ENCODE results near the gene ZDHHC4. TPM values are rescaled to one million over a fixed set of nuclear protein-coding genes. Genes with fewer than 3 reads are reported as not detected.
"Not testable (repeated sequence)": the region's sequence is repeated elsewhere in the genome, so short reads cannot be mapped to it uniquely, and the experiment has no call there.

ZDHHC4 gene
- polyA plus RNA-seq, 1 donor: 65.4 TPM

DNA sequence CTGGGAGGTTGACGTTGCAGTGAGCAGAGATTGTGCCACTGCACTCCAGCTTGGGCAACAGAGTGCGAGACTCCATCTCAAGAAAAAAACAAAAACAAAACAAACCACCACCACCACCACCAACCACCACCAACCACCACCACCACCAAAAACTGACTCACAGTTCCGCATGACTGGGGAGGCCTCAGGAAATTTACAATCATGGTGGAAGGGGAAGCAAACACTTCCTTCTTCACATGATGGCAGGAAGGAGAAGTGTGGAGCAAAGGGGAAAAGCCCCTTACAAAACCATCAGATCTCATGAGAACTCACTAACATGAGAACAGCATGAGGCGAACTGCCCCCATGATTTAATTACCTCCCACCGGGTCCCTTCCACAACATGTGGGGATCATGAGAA is 57.7 kb downstream of the ZDHHC4 start:
- H3K9me3 ChIP-seq (ENCODE audit: control insufficient read depth, low read depth, low read length); H3K4me3 ChIP-seq (ENCODE audit: low read length); H3K27me3 ChIP-seq (ENCODE audit: control insufficient read depth, insufficient read depth, low read length); H3K4me1 ChIP-seq (ENCODE audit: control insufficient read depth, insufficient read depth, low read length); H3K27ac ChIP-seq (ENCODE audit: low read length); DNase-seq; H3K36me3 ChIP-seq (ENCODE audit: control insufficient read depth, insufficient read depth, low read length): not testable (repeated sequence)
- WGBS (ENCODE audit: insufficient coverage, low lambda C conversion rate): no CpG with 5 or more reads among the region's 5 CpGs

DNA sequence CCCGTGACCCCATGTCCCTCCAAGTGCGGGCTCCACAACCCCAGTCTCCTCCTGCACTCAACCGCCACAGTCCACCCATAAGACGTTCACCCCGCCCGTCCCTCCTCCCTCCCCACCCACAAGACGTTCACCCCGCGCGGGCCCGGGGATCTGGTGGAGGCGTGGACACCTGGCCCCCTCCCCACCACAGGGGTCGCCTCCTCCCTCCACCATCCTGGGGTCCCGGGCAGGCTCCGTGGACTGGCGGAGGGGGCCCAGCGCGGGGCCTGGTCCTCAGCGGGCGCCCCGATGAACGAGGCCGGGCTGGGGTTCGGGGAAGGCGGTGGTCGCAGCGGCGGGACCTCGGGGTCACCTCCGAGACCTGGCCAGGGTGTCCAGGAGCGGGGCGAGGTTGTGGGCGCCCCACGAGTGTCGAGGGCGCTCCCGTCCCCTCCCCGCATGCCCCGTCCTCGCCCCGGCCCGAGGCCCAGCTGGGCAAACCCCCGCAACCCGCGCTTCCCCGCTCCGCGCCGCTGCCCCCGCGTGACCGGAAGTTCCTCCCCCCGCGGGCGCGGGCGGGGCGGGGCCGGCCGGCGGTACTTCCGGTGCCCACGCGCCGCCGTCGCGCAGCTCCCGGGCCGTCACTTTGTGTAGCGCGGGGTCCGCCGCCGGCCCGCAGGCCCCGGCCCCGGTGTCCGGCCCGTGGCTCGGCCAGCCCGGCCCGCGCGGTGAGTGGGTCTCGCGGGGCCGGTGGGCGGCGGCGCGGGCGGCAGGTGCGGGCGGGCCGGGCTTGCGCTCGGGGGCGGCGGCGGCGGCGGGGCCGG is 59.7 kb downstream of the ZDHHC4 start, which contains the start of gene ZNF316:
Gene ZNF316, plus strand, starts transcription at position 578 of the 803 bp plus-strand sequence. CDS start 5,092 bp downstream, outside the sequence.
- H3K27me3 ChIP-seq (ENCODE audit: control insufficient read depth, insufficient read depth, low read length): no peaks in the 10 kb centered on the region
- peaks cover 19% of the 10 kb centered on the region for H3K36me3 ChIP-seq (ENCODE audit: control insufficient read depth, insufficient read depth, low read length)
- no peak within 1 kb of the TSS for H3K27ac ChIP-seq (ENCODE audit: low read length)
- no CpG with 5 or more reads among the region's 104 CpGs for WGBS (ENCODE audit: insufficient coverage, low lambda C conversion rate)
- DNase-seq: peak in 1 of 2 donors; percentile 49
- H3K4me1 ChIP-seq (ENCODE audit: control insufficient read depth, insufficient read depth, low read length): peaks cover 4% of the 10 kb centered on the region
- H3K9me3 ChIP-seq (ENCODE audit: control insufficient read depth, low read depth, low read length): no peaks in the 10 kb centered on the region
- peak within 1 kb of the TSS; percentile 73 for H3K4me3 ChIP-seq (ENCODE audit: low read length)

DNA sequence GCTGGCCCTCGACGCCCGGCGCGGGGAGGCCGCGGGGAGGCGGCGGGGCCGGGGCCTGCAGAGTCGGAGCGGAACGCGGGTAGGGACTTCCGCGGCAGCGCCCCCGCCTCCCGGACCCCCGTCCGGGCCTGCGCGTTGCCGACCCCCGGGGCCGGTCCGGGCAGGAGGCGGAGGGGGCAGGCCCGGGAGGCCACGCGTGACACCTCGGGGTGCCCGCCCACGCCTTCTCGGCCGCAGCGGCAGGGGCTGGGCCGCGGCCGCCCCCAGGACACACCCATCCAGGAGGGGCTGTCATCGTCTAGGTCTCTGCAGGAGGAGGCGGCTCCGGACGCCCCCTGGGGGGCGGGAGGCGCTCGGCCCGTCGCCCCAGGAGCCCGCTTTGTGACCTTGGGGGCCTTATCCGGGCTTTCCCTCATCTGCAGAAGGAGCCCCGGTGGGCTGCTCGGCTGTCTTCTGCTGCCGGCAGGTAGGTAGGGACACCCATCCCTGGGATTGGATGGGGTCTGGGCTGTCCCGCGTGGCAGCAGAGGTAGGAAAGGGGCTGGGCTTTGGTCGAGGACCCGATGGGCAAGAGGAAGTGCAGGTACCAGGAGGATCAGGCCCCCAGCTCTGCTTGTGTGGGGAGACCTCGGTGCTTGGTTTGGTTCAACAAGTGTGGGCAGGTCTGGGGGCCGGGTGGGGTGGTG is 60.4 kb downstream of the ZDHHC4 start:
- Histone ChIP-seq H3K36me3 (ENCODE audit: control insufficient read depth, insufficient read depth, low read length) (peaks cover 26% of the 10 kb centered on the region), H3K4me3 (ENCODE audit: low read length) (peak overlapping the region; percentile 60), H3K27ac (ENCODE audit: low read length) (no peak overlapping the region), H3K4me1 (ENCODE audit: control insufficient read depth, insufficient read depth, low read length) (peaks cover 4% of the 10 kb centered on the region), H3K9me3 (ENCODE audit: control insufficient read depth, low read depth, low read length) (no peaks in the 10 kb centered on the region), H3K27me3 (ENCODE audit: control insufficient read depth, insufficient read depth, low read length) (no peaks in the 10 kb centered on the region)
- peak in 1 of 2 donors; percentile 39 for DNase-seq
- WGBS (ENCODE audit: insufficient coverage, low lambda C conversion rate): no CpG with 5 or more reads among the region's 60 CpGs

Other genes with a start within 250 kb of the ZDHHC4 start
- gene FAM220A, start 228.5 kb upstream of the ZDHHC4 start, polyA plus RNA-seq: 12.3 TPM
- gene RAC1, start 202.9 kb upstream of the ZDHHC4 start, polyA plus RNA-seq: 206 TPM
- gene DAGLB, start 129.5 kb upstream of the ZDHHC4 start, polyA plus RNA-seq: 15.3 TPM
- 272 TPM for gene KDELR2, start 93.3 kb upstream of the ZDHHC4 start, polyA plus RNA-seq
- 0.88 TPM for gene GRID2IP, start 26.0 kb upstream of the ZDHHC4 start, polyA plus RNA-seq
- gene INTS15, start 12.6 kb downstream of the ZDHHC4 start, polyA plus RNA-seq: 28.6 TPM
- gene ZNF853, start 38.2 kb downstream of the ZDHHC4 start, polyA plus RNA-seq: 5.7 TPM
- 35.0 TPM for gene ZNF316, start 59.9 kb downstream of the ZDHHC4 start, polyA plus RNA-seq
- 36.7 TPM for gene ZNF12, start 129.5 kb downstream of the ZDHHC4 start, polyA plus RNA-seq
- 0.70 TPM for gene RSPH10B2, start 176.6 kb downstream of the ZDHHC4 start, polyA plus RNA-seq
- 50.5 TPM for gene CCZ1B, start 248.8 kb downstream of the ZDHHC4 start, polyA plus RNA-seq

All from large intestine (tissue), 3 donors.